HepG2 (cell line): ENCODE results near the gene VWA3A. TPM values are rescaled to one million over a fixed set of nuclear protein-coding genes. Genes with fewer than 3 reads are reported as not detected.
A peak's percentile ranks its signal among the peaks of the same experiment; 100 is the strongest.

Experiments used
- ATAC-seq: fragments of 200-7000 bp; cut with Tn5 transposase; 3 replicates; pipeline ENCODE4 v1.9.1; 2020; ENCODE audit warnings: mild to moderate bottlenecking, moderate library complexity
- BruUV-seq: library from RNA; stranded (reverse); fragments of 400-500 nt; replicated peaks from 2 replicates; lab custom pipeline; 2021; lab: Mats Ljungman, UMichigan
- CTCF ChIA-PET: fragments of 300-600 bp; formaldehyde crosslinking; extraction: SDS; loops from one replicate; lab custom pipeline; 2021; ENCODE audit warnings: low total read pairs, inconsistent platforms, low intra/inter-chr PET ratio; lab: Yijun Ruan, JAX
- POLR2A ChIA-PET: fragments of 350-600 bp; sonication (Branson Sonifier 250); formaldehyde crosslinking; loops from one replicate; lab custom pipeline; 2020; ENCODE audit warnings: antibody characterized with exemption, inconsistent platforms; lab: Yijun Ruan, JAX
- DNase-seq: peaks from one replicate; pipeline ENCODE4 v3.0.0-alpha.2; 2015; ENCODE audit warnings: low spot score
- FAIRE-seq: peaks from 3 replicates; lab custom pipeline; 2011; peaks lifted over from hg19 to GRCh38; lab: Jason Lieb, UNC
- H2AFZ ChIP-seq: one replicate; pipeline ENCODE4 v1.6.1; 2011; ENCODE audit warnings: low read length, inconsistent platforms
- H3K27ac ChIP-seq: fragments of 300-600 bp; 3 replicates; pipeline ENCODE4 v1.8.0; 2011; ENCODE audit warnings: mixed run types, mild to moderate bottlenecking, mixed read lengths, low read length, inconsistent platforms; ENCODE audit not compliant: insufficient read depth; ENCODE audit errors: extremely low read length
- H3K27me3 ChIP-seq, 2 experiments: fragments of 200-600 bp in 1 of 2; 2 replicates in 1 of 2; 3 replicates in 1 of 2; pipeline versions ENCODE4 v1.6.0 to v1.8.0; 2011; ENCODE audit warnings: low read length in 2 of 2, mild to moderate bottlenecking in 2 of 2, moderate library complexity in 2 of 2, inconsistent platforms in 1 of 2; ENCODE audit not compliant: insufficient read depth in 2 of 2, control insufficient read depth in 1 of 2
- H3K36me3 ChIP-seq, 2 experiments: fragments of 200-600 bp in 1 of 2; replicated peaks in 1 of 2; 2 replicates in 1 of 2; 3 replicates in 1 of 2; pipeline versions ENCODE4 v1.5.1 to v1.8.0; 2011; ENCODE audit warnings: low read length in 2 of 2, inconsistent platforms in 1 of 2; ENCODE audit not compliant: insufficient read depth in 2 of 2, control insufficient read depth in 1 of 2
- H3K4me1 ChIP-seq: 2 replicates; pipeline ENCODE4 v1.5.1; 2012; ENCODE audit warnings: low read length, inconsistent platforms; ENCODE audit not compliant: insufficient read depth
- H3K4me2 ChIP-seq: 2 replicates; pipeline ENCODE4 v1.6.0; 2011; ENCODE audit warnings: low read depth, low read length, inconsistent platforms
- H3K4me3 ChIP-seq, 3 experiments: fragments of 200-600 bp in 1 of 3; sonication (generic), shearing (Covaris generic) in 1 of 3; replicated peaks in 1 of 3; 2 replicates each; pipeline ENCODE4 v1.5.1; 2011 to 2016; ENCODE audit warnings: low read length in 3 of 3, inconsistent platforms in 2 of 3, low read depth in 2 of 3, mild to moderate bottlenecking in 2 of 3, control low read depth in 1 of 3, mixed read lengths in 1 of 3; ENCODE audit not compliant: insufficient read depth in 1 of 3
- H3K79me2 ChIP-seq: one replicate; pipeline ENCODE4 v1.6.1; 2011; ENCODE audit warnings: low read length, inconsistent platforms; ENCODE audit not compliant: insufficient read depth
- H3K9ac ChIP-seq: 2 replicates; pipeline ENCODE4 v1.6.0; 2011; ENCODE audit warnings: mild to moderate bottlenecking, low read depth, low read length, inconsistent platforms; ENCODE audit not compliant: insufficient read depth
- H3K9me3 ChIP-seq: 2 replicates; pipeline ENCODE4 v1.5.1; 2012; ENCODE audit warnings: mild to moderate bottlenecking, low read length
- H4K20me1 ChIP-seq: 2 replicates; pipeline ENCODE4 v1.6.0; 2011; ENCODE audit warnings: inconsistent platforms, mild to moderate bottlenecking, low read length, moderate library complexity; ENCODE audit not compliant: insufficient read depth
- HMG20B ChIP-seq: conservative IDR thresholded peaks from 2 replicates; pipeline ENCODE4 v1.6.1; 2016; ENCODE audit warnings: missing genetic modification reagents, missing compliant biosample characterization
- KDM2A ChIP-seq: sonication (generic); formaldehyde crosslinking; IDR thresholded peaks from 2 replicates; pipeline ENCODE4 v1.4.0; 2020; ENCODE audit warnings: low read depth, missing genetic modification reagents, borderline replicate concordance
- MTF2 ChIP-seq: sonication (generic); formaldehyde crosslinking; IDR thresholded peaks from 2 replicates; pipeline ENCODE4 v1.5.0; 2020; ENCODE audit warnings: missing genetic modification reagents, borderline replicate concordance
- NBN ChIP-seq: fragments of 450-650 bp; conservative IDR thresholded peaks from 2 replicates; pipeline ENCODE4 v1.6.1; 2017
- POLR2AphosphoS5 ChIP-seq: IDR thresholded peaks from 2 replicates; pipeline ENCODE4 v1.6.1; 2012; ENCODE audit warnings: low read depth, low read length
- SOX13 ChIP-seq, 3 experiments: fragments of 450-650 bp in 1 of 3; sonication (generic) in 1 of 3; formaldehyde crosslinking in 1 of 3; IDR thresholded peaks in 2 of 3; conservative IDR thresholded peaks in 1 of 3; 2 replicates each; pipeline versions ENCODE4 v1.5.0 to v1.6.1; 2016 to 2020; ENCODE audit warnings: antibody characterized with exemption in 1 of 3, mild to moderate bottlenecking in 1 of 3, missing compliant biosample characterization in 1 of 3, missing genetic modification reagents in 1 of 3, moderate library complexity in 1 of 3
- SOX6 ChIP-seq, 2 experiments: fragments of 450-650 bp in 1 of 2; sonication (generic) in 1 of 2; formaldehyde crosslinking in 1 of 2; IDR thresholded peaks; 2 replicates each; pipeline versions ENCODE4 v1.4.0 to v1.6.1; 2017 to 2020; ENCODE audit warnings: antibody characterized with exemption in 1 of 2, mild to moderate bottlenecking in 1 of 2, missing genetic modification reagents in 1 of 2
- YEATS4 ChIP-seq: sonication (generic); formaldehyde crosslinking; IDR thresholded peaks from 2 replicates; pipeline ENCODE4 v1.4.0; 2020; ENCODE audit warnings: missing genetic modification reagents, borderline replicate concordance
- ZNF501 ChIP-seq: sonication (generic); formaldehyde crosslinking; IDR thresholded peaks from 2 replicates; pipeline ENCODE4 v1.5.1; 2020; ENCODE audit warnings: mild to moderate bottlenecking, moderate library complexity, missing genetic modification reagents
- WGBS: methylation state at CpG from one replicate; pipeline ENCODE4 v1.1.6; 2017; ENCODE audit warnings: low lambda C conversion rate; 5-methylcytosine and 5-hydroxymethylcytosine counted together
- in situ Hi-C: cut with HindIII; loops from 2 replicates; pipeline ENCODE4 v1.10.0; 2017; ENCODE audit warnings: low pct_unique_long_range_greater_than_20kb; ENCODE audit not compliant: extremely low pct_ligation_motif_present
- intact Hi-C: fragments of 100-400 bp; cut with micrococcal nuclease; formaldehyde crosslinking; loops from one replicate; pipeline ENCODE4 v1.10.0; 2022; ENCODE audit not compliant: unreplicated experiment
- polyA plus RNA-seq, 8 experiments: library from polyadenylated mRNA; depleted of rRNA in 3 of 8; stranded (reverse) in 7 of 8; unstranded in 1 of 8; fragments of >200 nt; fragmentation: Illumina TruSeq in 4 of 8; extraction: Trizol in 4 of 8; gene quantifications; 2 replicates each; pipeline versions ENCODE4 v1.2.1 to v1.2.3, GENCODE V29; 2011 to 2016; ENCODE audit warnings: low read depth in 4 of 8, missing spikeins in 1 of 8, mixed read lengths in 1 of 8; ENCODE audit not compliant: insufficient read depth in 1 of 8
- total RNA-seq, 5 experiments: library from RNA; depleted of rRNA; stranded (reverse); fragments of >200 nt; fragmentation: Illumina TruSeq; extraction: Trizol; gene quantifications; 2 replicates each; pipeline ENCODE4 v1.2.3, GENCODE V29; 2016; ENCODE audit warnings: low read depth in 1 of 5

The VWA3A gene
- total and polyA plus RNA-seq, 2 of the 13 experiments (the other 11 are each of a cell fraction or from before 2014, with no cell fraction given) = 0.03 to 0.07 TPM

GRCh38 chr16:22091721-22092120, 620 bp upstream of the VWA3A start:
- Histone ChIP-seq H4K20me1 (no peaks in the 10 kb centered on the region), H3K4me3 (no peak overlapping the region), H3K9ac (no peak overlapping the region), H3K27ac (no peak overlapping the region), H3K9me3 (no peaks in the 10 kb centered on the region), H3K4me2 (peak overlapping the region; percentile 48), H3K36me3 (no peaks in the 10 kb centered on the region), H3K4me1 (peaks cover 10% of the 10 kb centered on the region), H3K27me3 (peaks cover 0 to 10% of the 10 kb centered on the region in 2 experiments; a peak in 1 of 5 replicates), H2AFZ (no peak overlapping the region), H3K79me2 (no peaks in the 10 kb centered on the region)
- POLR2A ChIA-PET = interaction anchor here (0.7 to 1.0 kb wide), 2 partner anchors 83 to 139 kb away, joined by 3 read pairs; partner anchors contain the start of gene MOSMO
- CTCF ChIA-PET = no interaction called here
- 33% methylated on average over 3 of the region's 3 CpGs for WGBS
- no TSS peak for BruUV-seq
- no peak for TF ChIP-seq YEATS4 (CRISPR knock-in tag)
- TF ChIP-seq HMG20B (CRISPR knock-in tag) = no peak
- TF ChIP-seq MTF2 = 0 out of 2 replicates have a peak, but pooled peaks have one; percentile 33
- TF ChIP-seq POLR2AphosphoS5 = no peak
- no peak for TF ChIP-seq SOX6 (IDR thresholded peaks at IDR 0.05)
- peak; percentile 40; the same call in 1 of the 2 replicates for TF ChIP-seq SOX6 (CRISPR knock-in tag; IDR thresholded peaks at IDR 0.05)
- TF ChIP-seq SOX13 (IDR thresholded peaks at IDR 0.05) = no peak
- peak in 1 of 2 experiments; percentile 56; a peak in 2 of 4 replicates for TF ChIP-seq SOX13 (CRISPR knock-in tag; conservative IDR thresholded peaks at IDR 0.05 in 1 of 2, IDR thresholded peaks at IDR 0.05 in 1 of 2)
- TF ChIP-seq KDM2A (CRISPR knock-in tag) = 0 out of 2 replicates have a peak, but pooled peaks have one; percentile 15
- TF ChIP-seq NBN = no peak
- 0 out of 2 replicates have a peak, but pooled peaks have one; percentile 47 for TF ChIP-seq ZNF501 (CRISPR knock-in tag)
- DNase-seq = no peak
- no peak for FAIRE-seq
- intact Hi-C loops (no loop called here), in situ Hi-C loops (loop anchor here (25.0 kb wide), 1 partner anchor 279 kb away; no protein-coding TSS in a partner anchor)
- no peak; the same call in 2 of the 3 replicates for ATAC-seq
